GM19035 (cell line): Measurements from ENCODE around the gene ITPR2.
A peak's percentile ranks its signal among the peaks of the same experiment; 100 is the strongest.

Experiments
- ATAC-seq: cut with Tn5 transposase; IDR thresholded peaks from one replicate; pipeline ENCODE4 v1.9.1; 2021; ENCODE audit not compliant: unreplicated experiment

The ITPR2 gene

GRCh38 chr12:26530461-26530860, 302.5 kb downstream of the ITPR2 start:
- ATAC-seq = no peak

- ATAC-seq = no peak
These were observed 304.1 kb downstream of the ITPR2 start for GRCh38 chr12:26528943-26529342.

GRCh38 chr12:26527682-26528081, 305.3 kb downstream of the ITPR2 start:
- no peak for ATAC-seq

- ATAC-seq = no peak
These were observed 308.0 kb downstream of the ITPR2 start for GRCh38 chr12:26524862-26525465.

GRCh38 chr12:26523708-26524150, 309.3 kb downstream of the ITPR2 start:
- ATAC-seq = no peak

GRCh38 chr12:26520869-26521268, 312.1 kb downstream of the ITPR2 start:
- ATAC-seq = no peak

GRCh38 chr12:26520109-26520508, 312.9 kb downstream of the ITPR2 start:
- ATAC-seq = no peak

- no peak for ATAC-seq
These were observed 313.5 kb downstream of the ITPR2 start for GRCh38 chr12:26519462-26519861.

- ATAC-seq = peak; percentile 84
These were observed 315.7 kb downstream of the ITPR2 start for GRCh38 chr12:26517320-26517719.

- ATAC-seq = no peak
These were observed 318.6 kb downstream of the ITPR2 start for GRCh38 chr12:26514364-26514763.

- ATAC-seq = no peak
These were observed 319.5 kb downstream of the ITPR2 start for GRCh38 chr12:26513363-26514043.

GRCh38 chr12:26512213-26512612, 320.8 kb downstream of the ITPR2 start:
- ATAC-seq = no peak

GRCh38 chr12:26510354-26510674, 322.7 kb downstream of the ITPR2 start:
- ATAC-seq = no peak

GRCh38 chr12:26507613-26508012, 325.4 kb downstream of the ITPR2 start:
- no peak for ATAC-seq

- ATAC-seq = no peak
These were observed 332.9 kb downstream of the ITPR2 start for GRCh38 chr12:26499979-26500640.

- ATAC-seq = no peak
These were observed 336.8 kb downstream of the ITPR2 start for GRCh38 chr12:26496170-26496569.

- no peak for ATAC-seq
These were observed 339.3 kb downstream of the ITPR2 start for GRCh38 chr12:26493656-26494055.

GRCh38 chr12:26492406-26492805, 340.6 kb downstream of the ITPR2 start:
- no peak for ATAC-seq

GRCh38 chr12:26489908-26490307, 343.1 kb downstream of the ITPR2 start:
- no peak for ATAC-seq

- no peak for ATAC-seq
These were observed 344.6 kb downstream of the ITPR2 start for GRCh38 chr12:26488351-26488750.

GRCh38 chr12:26473291-26473690, 359.7 kb downstream of the ITPR2 start:
- ATAC-seq = peak; percentile 86

GRCh38 chr12:26471560-26471959, 361.4 kb downstream of the ITPR2 start:
- ATAC-seq = peak; percentile 80
